K562 (cell line): ENCODE results near the gene GEMIN2. TPM values are rescaled to one million over a fixed set of nuclear protein-coding genes. Genes with fewer than 3 reads are reported as not detected.

Experiments
- AFF4 ChIP-seq: sonication (generic); formaldehyde crosslinking; IDR thresholded peaks from 2 replicates; pipeline ENCODE4 v1.8.0; 2023; ENCODE audit warnings: mild to moderate bottlenecking, missing genetic modification reagents
- ETS2 ChIP-seq: IDR thresholded peaks from 2 replicates; pipeline ENCODE4 v1.6.1; 2016; ENCODE audit warnings: borderline replicate concordance, missing genetic modification characterization, mild to moderate bottlenecking, moderate library complexity, missing compliant biosample characterization; ENCODE audit not compliant: poor library complexity, severe bottlenecking
- FOSL1 ChIP-seq: fragments of 200-800 bp; sonication (Bioruptor generic); conservative IDR thresholded peaks from 2 replicates; pipeline ENCODE4 v1.6.1; 2016; ENCODE audit warnings: missing genetic modification characterization, missing compliant biosample characterization
- GTF2E2 ChIP-seq: fragments of 200-800 bp; sonication (Bioruptor generic); IDR thresholded peaks from 2 replicates; pipeline ENCODE4 v1.6.1; 2016; ENCODE audit warnings: missing genetic modification characterization, missing compliant biosample characterization
- RCOR1 ChIP-seq, 2 experiments: IDR thresholded peaks; 2 replicates each; pipeline ENCODE4 v1.6.1; 2012; ENCODE audit warnings: low read depth in 2 of 2, low read length in 2 of 2, borderline replicate concordance in 1 of 2, improper control_type of control experiment in 1 of 2
- ZNF175 ChIP-seq: fragments of 200-800 bp; sonication (Bioruptor generic); IDR thresholded peaks from 2 replicates; pipeline ENCODE4 v1.6.1; 2016; ENCODE audit warnings: low read depth, mild to moderate bottlenecking, missing genetic modification characterization, missing compliant biosample characterization
- polyA plus RNA-seq, 8 experiments: library from polyadenylated mRNA; depleted of rRNA in 4 of 8; stranded (reverse) in 5 of 8; unstranded in 3 of 8; fragments of >200 nt; fragmentation: Nextera tagmentation in 2 of 8; fragmentation: Illumina TruSeq in 1 of 8; extraction: Ambion mirVana in 2 of 8; extraction: Trizol in 1 of 8; gene quantifications; 2 replicates each; pipeline versions ENCODE4 v1.2.1 to v1.2.3, GENCODE V29; 2011 to 2014; ENCODE audit warnings: inconsistent platforms in 1 of 8, missing spikeins in 1 of 8
- total RNA-seq, 7 experiments: library from RNA; depleted of rRNA in 6 of 7; stranded (reverse); fragments of >200 nt in 6 of 7; fragmentation: Illumina TruSeq in 2 of 7; extraction: Trizol in 2 of 7; gene quantifications; 2 replicates each; pipeline versions ENCODE4 v1.2.1 to v1.2.3, GENCODE V29; 2011 to 2021; ENCODE audit warnings: low replicate concordance in 1 of 7
- TF ChIP-seq, protein P1 (sequence below): fragments of 450-650 bp; formaldehyde crosslinking; IDR thresholded peaks from 2 replicates; pipeline ENCODE4 v1.4.0; 2020; ENCODE audit warnings: mild to moderate bottlenecking, moderate library complexity
- TF ChIP-seq, protein P2 (sequence below): sonication (generic); formaldehyde crosslinking; IDR thresholded peaks from 2 replicates; pipeline ENCODE4 v1.8.0; 2022; ENCODE audit warnings: missing genetic modification reagents, mild to moderate bottlenecking, borderline replicate concordance

GEMIN2 gene
- total and polyA plus RNA-seq, 9 of the 15 experiments (the other 6 are each of a cell fraction or from before 2014, with no cell fraction given): 23.0 to 87.6 (median 45.5) TPM

- TF ChIP-seq AFF4 (CRISPR knock-in tag) (no peak), RCOR1 (IDR thresholded peaks at IDR 0.05; ENCODE audit: borderline replicate concordance in 1 of 2, low read depth in 2 of 2, low read length in 2 of 2) (no peak), ETS2 (tag) (no peak), ZNF175 (CRISPR knock-in tag) (no peak), GTF2E2 (tag) (no peak), FOSL1 (tag) (no peak)
- TF ChIP-seq, protein P1, sequence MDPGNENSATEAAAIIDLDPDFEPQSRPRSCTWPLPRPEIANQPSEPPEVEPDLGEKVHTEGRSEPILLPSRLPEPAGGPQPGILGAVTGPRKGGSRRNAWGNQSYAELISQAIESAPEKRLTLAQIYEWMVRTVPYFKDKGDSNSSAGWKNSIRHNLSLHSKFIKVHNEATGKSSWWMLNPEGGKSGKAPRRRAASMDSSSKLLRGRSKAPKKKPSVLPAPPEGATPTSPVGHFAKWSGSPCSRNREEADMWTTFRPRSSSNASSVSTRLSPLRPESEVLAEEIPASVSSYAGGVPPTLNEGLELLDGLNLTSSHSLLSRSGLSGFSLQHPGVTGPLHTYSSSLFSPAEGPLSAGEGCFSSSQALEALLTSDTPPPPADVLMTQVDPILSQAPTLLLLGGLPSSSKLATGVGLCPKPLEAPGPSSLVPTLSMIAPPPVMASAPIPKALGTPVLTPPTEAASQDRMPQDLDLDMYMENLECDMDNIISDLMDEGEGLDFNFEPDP (CRISPR knock-in tag): no peak
- TF ChIP-seq, protein P2, sequence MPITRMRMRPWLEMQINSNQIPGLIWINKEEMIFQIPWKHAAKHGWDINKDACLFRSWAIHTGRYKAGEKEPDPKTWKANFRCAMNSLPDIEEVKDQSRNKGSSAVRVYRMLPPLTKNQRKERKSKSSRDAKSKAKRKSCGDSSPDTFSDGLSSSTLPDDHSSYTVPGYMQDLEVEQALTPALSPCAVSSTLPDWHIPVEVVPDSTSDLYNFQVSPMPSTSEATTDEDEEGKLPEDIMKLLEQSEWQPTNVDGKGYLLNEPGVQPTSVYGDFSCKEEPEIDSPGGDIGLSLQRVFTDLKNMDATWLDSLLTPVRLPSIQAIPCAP (CRISPR knock-in tag): no peak
Observed at GRCh38 chr14:39091716-39092115, 22.4 kb upstream of the GEMIN2 start (continued).
